T-helper 22 cell (primary cell): ENCODE data around the gene ZDBF2.
"Not testable (repeated sequence)": the region's sequence is repeated elsewhere in the genome, so short reads cannot be mapped to it uniquely, and the experiment has no call there.

ENCODE experiments used
- DNase-seq: peaks from one replicate; pipeline ENCODE4 v3.0.0-alpha.2; 2020; ENCODE audit warnings: low read depth

Gene ZDBF2

DNA sequence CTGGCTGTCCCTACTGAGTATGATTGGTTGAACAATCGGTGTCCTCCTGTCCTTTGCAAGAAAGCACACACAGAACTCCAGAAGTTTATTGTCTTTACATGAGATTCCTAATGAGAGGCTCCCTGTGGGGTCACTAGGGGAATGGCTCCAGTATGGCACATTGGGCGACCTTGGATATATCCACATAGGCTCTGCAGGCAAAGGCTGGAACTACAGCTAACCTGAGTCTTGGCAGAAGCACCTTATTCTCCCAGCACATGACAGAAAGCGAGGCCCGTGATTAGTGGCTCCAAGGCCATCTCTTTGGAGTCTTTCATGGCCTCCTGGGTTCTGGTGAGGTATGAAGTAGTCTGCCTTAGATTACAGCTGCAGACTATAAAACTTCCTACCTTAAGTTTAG, 49.0 kb downstream of the ZDBF2 start:
- no peak for DNase-seq

DNA sequence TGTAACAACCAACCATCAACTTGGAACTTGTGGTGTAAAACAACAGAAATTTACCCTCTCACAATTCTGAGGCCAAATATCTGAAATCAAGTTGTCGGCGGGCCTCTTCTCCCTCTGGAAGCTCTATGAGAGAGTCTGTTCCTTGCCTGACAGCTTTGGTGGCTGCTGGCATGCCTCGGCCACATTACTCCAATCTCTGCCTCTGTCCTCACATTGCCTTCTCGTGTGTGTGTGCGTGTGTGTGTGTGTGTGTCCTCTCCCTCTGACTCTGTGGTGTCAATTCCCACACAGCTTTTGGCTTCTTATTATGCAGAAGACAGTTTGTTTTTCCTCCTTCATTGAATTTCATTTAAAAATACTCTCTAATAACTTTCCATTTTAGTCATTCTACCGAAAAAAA, 50.4 kb downstream of the ZDBF2 start:
- no peak for DNase-seq

DNA sequence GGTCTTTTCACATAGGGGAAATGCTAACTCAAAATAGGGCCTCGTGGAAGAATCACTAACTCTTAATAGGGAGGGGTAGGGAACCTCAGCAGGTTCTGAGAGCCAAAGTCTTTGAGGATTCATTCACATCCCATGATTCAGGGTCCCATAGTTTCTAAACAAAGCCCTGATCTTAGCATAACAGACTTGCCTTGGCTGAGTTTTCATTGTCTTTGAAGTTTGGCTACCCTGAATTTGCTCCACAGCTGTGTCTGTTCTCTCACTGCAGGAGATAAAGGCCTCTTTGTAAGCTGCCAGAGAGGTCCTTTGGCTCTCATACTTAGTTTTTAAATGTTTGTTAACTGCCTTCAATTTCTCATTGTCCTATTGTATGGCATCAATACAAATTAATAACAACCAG, 54.5 kb downstream of the ZDBF2 start:
- DNase-seq: no peak

GRCh38 chr2:206336861-206337260, 62.4 kb downstream of the ZDBF2 start:
- DNase-seq: no peak

- no peak for DNase-seq
These were observed 63.5 kb downstream of the ZDBF2 start for GRCh38 chr2:206337956-206338355.

DNA sequence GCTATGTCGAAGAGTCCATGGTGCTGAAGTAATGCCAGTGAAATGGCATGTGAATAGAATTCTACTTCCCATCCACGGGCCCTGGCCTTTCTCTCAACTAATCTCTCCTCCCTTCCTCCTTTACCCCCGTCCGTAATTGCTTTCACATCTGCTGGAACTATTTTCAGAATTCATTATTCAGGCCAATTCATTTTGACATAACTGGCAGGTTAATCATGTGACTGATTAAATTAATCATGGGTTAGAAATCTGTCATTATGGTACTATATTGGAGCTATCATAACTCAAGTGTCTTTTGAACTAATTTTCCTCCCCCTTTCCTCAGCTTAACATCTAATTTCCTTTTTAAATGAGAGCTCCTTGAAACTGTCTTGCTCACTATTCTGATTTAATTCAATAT, 66.9 kb downstream of the ZDBF2 start:
- DNase-seq: no peak

GRCh38 chr2:206343144-206343543, 68.7 kb downstream of the ZDBF2 start:
- DNase-seq: no peak

DNA sequence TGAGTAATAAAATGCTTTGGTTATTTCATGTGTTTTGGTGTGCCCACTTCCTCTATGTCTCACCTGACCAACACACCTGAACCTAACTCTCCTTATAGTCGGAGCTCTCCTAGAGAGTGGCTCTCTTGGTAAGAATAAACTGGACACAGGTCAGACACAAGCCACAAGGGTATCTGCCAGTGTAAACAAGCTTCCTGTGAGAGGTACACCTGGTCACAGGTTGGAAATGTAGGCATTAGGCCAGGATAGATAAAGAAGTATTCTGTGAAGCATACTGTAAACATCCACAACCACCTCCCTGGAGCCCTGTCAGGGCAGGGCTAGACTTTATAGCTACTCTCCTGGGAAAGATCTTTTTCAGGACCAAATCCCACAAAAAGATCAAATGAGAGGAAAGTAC, 69.4 kb downstream of the ZDBF2 start:
- no peak for DNase-seq

GRCh38 chr2:206345606-206346005, 71.1 kb downstream of the ZDBF2 start:
- no peak for DNase-seq

GRCh38 chr2:206349375-206349774, 74.9 kb downstream of the ZDBF2 start:
- no peak for DNase-seq

- no peak for DNase-seq
These were observed 78.1 kb downstream of the ZDBF2 start for GRCh38 chr2:206352571-206352970.

DNA sequence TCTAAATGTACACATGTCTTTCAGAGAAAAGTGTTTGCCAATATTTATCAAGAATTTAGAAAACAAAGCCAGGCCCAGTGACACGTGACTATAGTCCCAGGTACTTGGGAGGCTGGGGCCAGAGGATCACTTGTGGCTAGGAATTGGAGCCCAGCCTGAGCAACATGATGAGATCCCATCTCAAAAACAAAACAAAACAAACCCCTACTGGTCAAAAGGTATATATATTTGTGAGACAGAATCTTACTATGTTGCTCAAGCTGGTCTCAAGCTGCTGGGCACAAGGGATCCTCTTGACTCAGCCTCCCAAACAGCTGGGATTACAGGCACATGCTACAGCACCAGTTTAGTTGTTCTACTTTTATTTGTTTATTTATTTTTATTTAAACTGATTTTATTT, 79.2 kb downstream of the ZDBF2 start:
- no peak for DNase-seq

DNA sequence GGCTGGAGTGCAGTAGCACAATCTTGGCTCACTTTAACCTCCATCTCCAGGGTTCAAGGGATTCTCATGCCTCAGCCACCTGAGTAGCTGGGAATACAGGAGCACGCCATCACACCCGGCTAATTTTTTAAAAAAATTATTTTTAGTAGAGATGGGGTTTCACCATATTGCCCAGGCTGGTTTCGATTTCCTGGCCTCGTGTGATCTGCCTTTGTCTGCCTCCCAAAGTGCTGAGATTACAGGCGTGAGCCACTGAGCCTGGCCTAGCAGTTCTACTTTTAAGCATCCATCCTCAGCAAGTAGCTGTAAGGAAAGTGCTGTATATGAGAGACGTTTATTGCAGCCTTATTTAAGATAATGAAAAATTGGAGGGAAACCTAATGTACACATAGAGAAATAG, 79.7 kb downstream of the ZDBF2 start:
- DNase-seq: no peak

DNA sequence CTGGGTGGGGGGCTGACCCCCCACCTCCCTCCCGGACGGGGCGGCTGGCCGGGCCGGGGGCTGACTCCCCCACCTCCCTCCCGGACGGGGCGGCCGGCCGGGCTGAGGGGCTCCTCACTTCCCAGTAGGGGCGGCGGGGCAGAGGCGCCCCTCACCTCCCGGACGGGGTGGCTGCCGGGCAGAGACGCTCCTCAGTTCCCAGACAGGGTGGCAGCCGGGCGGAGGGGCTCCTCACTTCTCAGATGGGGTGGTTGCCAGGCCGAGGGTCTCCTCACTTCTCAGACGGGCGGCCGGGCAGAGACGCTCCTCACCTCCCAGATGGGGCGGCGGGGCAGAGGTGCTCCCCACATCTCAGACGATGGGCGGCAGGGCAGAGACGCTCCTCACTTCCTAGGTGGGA, 82.4 kb downstream of the ZDBF2 start:
- DNase-seq: not testable (repeated sequence)

GRCh38 chr2:206360840-206361239, 86.4 kb downstream of the ZDBF2 start:
- not testable (repeated sequence) for DNase-seq

GRCh38 chr2:206361407-206362045, 87.1 kb downstream of the ZDBF2 start:
- no peak for DNase-seq
